Endodermal cell (in vitro differentiated cells): ENCODE data around the gene TIE1. TPM values are rescaled to one million over a fixed set of nuclear protein-coding genes. Genes with fewer than 3 reads are reported as not detected.

ENCODE experiments used
- DNase-seq: peaks from one replicate; pipeline ENCODE4 v3.0.0-alpha.2; 2017
- H3K27ac ChIP-seq: 2 replicates; pipeline ENCODE4 v1.5.1; 2013; ENCODE audit warnings: mild to moderate bottlenecking, low read depth, low read length, moderate library complexity
- H3K27me3 ChIP-seq: 2 replicates; pipeline ENCODE4 v1.6.1; 2013; ENCODE audit warnings: mild to moderate bottlenecking, low read length, moderate library complexity; ENCODE audit not compliant: insufficient read depth, control insufficient read depth, poor library complexity, severe bottlenecking
- H3K36me3 ChIP-seq: 2 replicates; pipeline ENCODE4 v1.7.0; 2013; ENCODE audit warnings: mild to moderate bottlenecking, low read length, moderate library complexity; ENCODE audit not compliant: control insufficient read depth, insufficient read depth
- H3K4me1 ChIP-seq: one replicate; pipeline ENCODE4 v1.7.0; 2013; ENCODE audit warnings: low read length; ENCODE audit not compliant: control insufficient read depth, insufficient read depth
- H3K4me3 ChIP-seq: 2 replicates; pipeline ENCODE4 v1.5.1; 2013; ENCODE audit warnings: mild to moderate bottlenecking, low read length, moderate library complexity
- H3K9ac ChIP-seq: 2 replicates; pipeline ENCODE4 v1.6.1; 2013; ENCODE audit warnings: mild to moderate bottlenecking, low read length, moderate library complexity; ENCODE audit not compliant: poor library complexity, severe bottlenecking; ENCODE audit errors: extremely low read depth
- H3K9me3 ChIP-seq: 2 replicates; pipeline ENCODE4 v1.6.1; 2013; ENCODE audit warnings: mild to moderate bottlenecking, low read length, moderate library complexity; ENCODE audit not compliant: control insufficient read depth
- H3K27ac Mint-ChIP-seq: 2 replicates; pipeline ENCODE4 v1.8.0; 2020; ENCODE audit warnings: mixed read lengths
- H3K27me3 Mint-ChIP-seq: 2 replicates; pipeline ENCODE4 v1.8.0; 2021; ENCODE audit warnings: mild to moderate bottlenecking, mixed read lengths; ENCODE audit not compliant: insufficient read depth
- H3K36me3 Mint-ChIP-seq: 2 replicates; pipeline ENCODE4 v1.8.0; 2020; ENCODE audit warnings: low read depth, mixed read lengths
- H3K4me1 Mint-ChIP-seq: 2 replicates; pipeline ENCODE4 v1.8.0; 2020; ENCODE audit warnings: mixed read lengths
- H3K4me3 Mint-ChIP-seq: 2 replicates; pipeline ENCODE4 v1.8.0; 2020; ENCODE audit warnings: mild to moderate bottlenecking, moderate library complexity, mixed read lengths
- H3K9me3 Mint-ChIP-seq: 2 replicates; pipeline ENCODE4 v1.8.0; 2020; ENCODE audit warnings: mild to moderate bottlenecking, mixed read lengths
- CTCF ChIP-seq: fragments of 200-600 bp; sonication (generic); conservative IDR thresholded peaks from 2 replicates; pipeline ENCODE4 v1.5.0; 2021; ENCODE audit warnings: antibody characterized with exemption, mild to moderate bottlenecking
- whole genome bisulfite sequencing, 2 experiments: methylation state at CpG; one replicate each; pipeline versions ENCODE4 v1.1.5 to v1.1.7; 2013; ENCODE audit warnings: missing lambda C conversion rate in 2 of 2, mixed read lengths in 1 of 2; ENCODE audit not compliant: insufficient coverage in 1 of 2, insufficient read length in 1 of 2; 5-methylcytosine and 5-hydroxymethylcytosine counted together
- total RNA-seq, 2 donors: library from RNA; stranded (reverse); fragmentation: NEBNext Ultra II Directional in 1 of 2; extraction: Animal tissue kit (Norgen Biotek cat#: 25700) in 1 of 2; gene quantifications; 2 replicates in 1 of 2; 3 replicates in 1 of 2; pipeline ENCODE4 v1.2.1, GENCODE V29; 2021

TIE1 gene
- total RNA-seq, 2 donors from 2014 or later, result 0.40 to 0.99 TPM

DNA sequence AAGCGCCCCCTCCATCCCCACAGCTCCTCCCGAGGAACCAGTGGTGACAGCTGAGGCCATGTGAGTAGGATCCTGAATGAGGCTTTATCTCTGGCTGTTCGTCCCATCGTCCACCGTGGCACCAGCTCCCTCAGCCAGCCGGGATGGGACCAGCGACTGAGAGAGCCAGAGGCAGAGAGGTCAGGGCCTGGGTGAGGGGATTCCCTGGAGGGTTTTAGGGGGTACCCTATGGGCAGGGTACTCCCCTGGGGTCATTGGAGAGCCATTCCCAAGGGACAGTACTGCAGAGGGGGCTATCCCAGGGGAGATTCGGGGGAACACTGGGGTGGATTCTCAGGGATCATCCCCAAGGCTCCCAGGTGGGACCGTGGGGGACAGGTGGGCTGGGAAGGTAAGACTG is 28.6 kb upstream of the TIE1 start:
- no peak overlapping the region for H3K9ac ChIP-seq
- no peaks in the 10 kb centered on the region for H3K9me3 ChIP-seq
- H3K4me1 Mint-ChIP-seq, result peaks cover 26% of the 10 kb centered on the region
- no peak overlapping the region for H3K27ac Mint-ChIP-seq
- no peaks in the 10 kb centered on the region for H3K36me3 ChIP-seq
- no peak overlapping the region for H3K4me3 ChIP-seq
- H3K9me3 Mint-ChIP-seq, result no peaks in the 10 kb centered on the region
- H3K27me3 ChIP-seq, result no peaks in the 10 kb centered on the region
- DNase-seq, result peak; percentile 26
- H3K27me3 Mint-ChIP-seq, result peaks cover 8% of the 10 kb centered on the region
- H3K4me3 Mint-ChIP-seq, result peak overlapping the region; percentile 72
- H3K36me3 Mint-ChIP-seq, result peaks cover 12% of the 10 kb centered on the region
- WGBS, 2 experiments, result 91 to 95% methylated on average over 6 to 9 of the region's 9 CpGs
- H3K4me1 ChIP-seq, result no peaks in the 10 kb centered on the region
- no peak overlapping the region for H3K27ac ChIP-seq
- no peak for TF ChIP-seq CTCF

DNA sequence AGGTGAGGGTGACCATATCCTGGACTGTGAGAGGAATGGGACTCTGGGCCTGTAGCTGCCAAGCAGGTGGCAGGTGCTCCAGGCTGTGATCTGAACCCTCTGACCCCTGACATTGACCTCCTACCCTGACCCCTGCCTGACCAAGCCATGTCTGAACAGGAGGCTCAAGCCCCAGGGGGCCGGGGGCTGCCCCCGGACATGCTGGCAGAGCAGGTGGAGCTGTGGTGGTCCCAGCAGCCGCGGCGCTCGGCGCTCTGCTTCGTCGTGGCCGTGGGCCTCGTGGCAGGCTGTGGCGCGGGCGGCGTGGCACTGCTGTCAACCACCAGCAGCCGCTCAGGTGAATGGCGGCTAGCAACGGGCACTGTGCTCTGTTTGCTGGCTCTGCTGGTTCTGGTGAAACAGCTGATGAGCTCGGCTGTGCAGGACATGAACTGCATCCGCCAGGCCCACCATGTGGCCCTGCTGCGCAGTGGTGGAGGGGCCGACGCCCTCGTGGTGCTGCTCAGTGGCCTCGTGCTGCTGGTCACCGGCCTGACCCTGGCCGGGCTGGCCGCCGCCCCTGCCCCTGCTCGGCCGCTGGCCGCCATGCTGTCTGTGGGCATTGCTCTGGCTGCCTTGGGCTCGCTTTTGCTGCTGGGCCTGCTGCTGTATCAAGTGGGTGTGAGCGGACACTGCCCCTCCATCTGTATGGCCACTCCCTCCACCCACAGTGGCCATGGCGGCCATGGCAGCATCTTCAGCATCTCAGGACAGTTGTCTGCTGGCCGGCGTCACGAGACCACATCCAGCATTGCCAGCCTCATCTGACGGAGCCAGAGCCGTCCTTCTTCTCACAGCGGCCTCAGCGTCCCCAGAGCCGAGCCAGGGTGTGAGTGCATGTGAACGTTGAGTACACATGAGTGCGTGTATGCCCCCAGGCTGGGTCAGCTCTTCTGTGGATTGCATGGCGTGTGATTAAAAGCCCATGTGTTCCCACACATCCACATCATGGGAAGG is 27.9 kb upstream of the TIE1 start:
- no peaks in the 10 kb centered on the region for H3K9me3 ChIP-seq
- 94 to 95% methylated on average over 43 to 46 of the region's 46 CpGs for WGBS, 2 experiments
- no peaks in the 10 kb centered on the region for H3K27me3 ChIP-seq
- DNase-seq, result peak; percentile 21
- no peak overlapping the region for H3K27ac Mint-ChIP-seq
- peaks cover 27% of the 10 kb centered on the region for H3K4me1 Mint-ChIP-seq
- TF ChIP-seq CTCF, result no peak
- H3K4me3 ChIP-seq, result no peak overlapping the region
- no peak overlapping the region for H3K9ac ChIP-seq
- no peak overlapping the region for H3K4me3 Mint-ChIP-seq
- no peaks in the 10 kb centered on the region for H3K36me3 ChIP-seq
- no peak overlapping the region for H3K27ac ChIP-seq
- peaks cover 15% of the 10 kb centered on the region for H3K36me3 Mint-ChIP-seq
- peaks cover 3% of the 10 kb centered on the region for H3K27me3 Mint-ChIP-seq
- H3K4me1 ChIP-seq, result no peaks in the 10 kb centered on the region
- no peaks in the 10 kb centered on the region for H3K9me3 Mint-ChIP-seq

DNA sequence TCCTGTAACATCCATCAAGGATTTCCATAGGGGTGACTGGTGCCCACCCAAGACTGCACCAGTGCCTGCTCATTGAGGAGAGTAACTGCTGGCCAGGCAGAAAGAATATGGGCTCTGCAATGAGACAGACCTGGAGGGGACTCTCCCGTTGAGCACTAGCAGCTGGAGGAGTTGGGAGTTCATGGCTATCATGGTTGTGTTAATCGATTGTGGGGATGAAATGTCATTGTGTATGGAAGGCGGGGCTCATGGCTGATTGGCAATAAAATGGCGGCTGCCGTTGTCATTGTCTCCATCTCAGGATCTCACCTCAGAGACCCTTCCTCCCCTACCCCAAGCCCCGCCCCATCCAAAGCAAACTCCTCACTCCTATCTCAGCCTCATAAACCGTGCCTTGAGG is 27.1 kb upstream of the TIE1 start:
- peak; percentile 26 for DNase-seq
- Mint-ChIP-seq H3K4me3 (no peak overlapping the region), H3K27ac (no peak overlapping the region), H3K4me1 (peaks cover 27% of the 10 kb centered on the region), H3K27me3 (peaks cover 1% of the 10 kb centered on the region), H3K9me3 (no peaks in the 10 kb centered on the region), H3K36me3 (peaks cover 20% of the 10 kb centered on the region)
- 95% methylated on average over 6 of the region's 7 CpGs; no CpG with 5 or more reads in 1 of the 2 experiments for WGBS, 2 experiments
- no peak for TF ChIP-seq CTCF
- no peak overlapping the region for H3K9ac ChIP-seq
- H3K4me3 ChIP-seq, result no peak overlapping the region
- H3K36me3 ChIP-seq, result no peaks in the 10 kb centered on the region
- H3K27me3 ChIP-seq, result no peaks in the 10 kb centered on the region
- no peaks in the 10 kb centered on the region for H3K9me3 ChIP-seq
- H3K4me1 ChIP-seq, result no peaks in the 10 kb centered on the region
- no peak overlapping the region for H3K27ac ChIP-seq
